ENCODE results near the gene ZCCHC24. TPM values are rescaled to one million over a fixed set of nuclear protein-coding genes. Genes with fewer than 3 reads are reported as not detected.

ZCCHC24 gene
- total RNA-seq, 2 experiments from 2014 or later = 0.98 to 2.2 TPM

DNA sequence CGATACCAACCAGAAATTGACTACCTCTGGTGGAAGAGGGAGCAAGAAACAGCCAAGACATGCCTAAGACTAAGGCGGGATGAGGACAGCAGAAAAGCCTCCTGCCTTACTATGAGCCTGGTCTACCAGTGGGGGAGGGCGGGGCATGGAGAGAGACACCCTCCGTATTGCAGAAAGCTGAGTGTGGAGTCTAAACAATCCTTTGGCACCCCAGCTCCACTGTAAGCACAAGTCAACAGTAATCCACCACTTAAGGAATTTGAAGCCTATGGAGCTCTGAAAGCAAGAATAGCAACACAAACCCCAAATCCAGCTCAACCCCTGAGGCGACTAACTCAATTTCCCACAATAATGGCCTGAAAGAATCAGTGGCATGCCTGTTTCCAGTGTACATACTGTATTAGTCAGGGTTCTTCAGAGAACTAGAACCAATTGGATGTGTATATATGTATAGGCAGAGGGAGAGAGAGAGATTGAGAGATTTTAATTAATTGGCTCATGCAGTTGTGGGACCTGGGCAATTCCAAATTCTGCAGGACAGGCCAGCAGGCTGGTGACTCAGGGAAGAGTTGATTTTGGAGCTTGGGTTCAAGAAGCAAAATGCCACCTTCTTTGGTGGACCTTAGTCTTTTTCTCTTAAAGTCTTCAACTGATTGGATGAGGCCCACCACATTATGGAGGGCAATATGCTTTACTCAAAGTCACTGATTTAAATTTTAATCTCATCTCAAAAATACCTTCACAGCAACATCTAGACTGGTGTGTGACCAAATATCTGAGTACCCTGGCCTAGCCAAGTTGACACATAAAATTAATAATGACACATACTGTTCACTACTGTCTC lies 84.7 kb downstream of the ZCCHC24 start:
- H3K9me3 ChIP-seq (ENCODE audit: low read length) = no peaks in the 10 kb centered on the region
- TF ChIP-seq EZH2phosphoT487 (IDR thresholded peaks at IDR 0.05; ENCODE audit: borderline replicate concordance, low read depth, low read length) = no peak
- TF ChIP-seq, protein P1, sequence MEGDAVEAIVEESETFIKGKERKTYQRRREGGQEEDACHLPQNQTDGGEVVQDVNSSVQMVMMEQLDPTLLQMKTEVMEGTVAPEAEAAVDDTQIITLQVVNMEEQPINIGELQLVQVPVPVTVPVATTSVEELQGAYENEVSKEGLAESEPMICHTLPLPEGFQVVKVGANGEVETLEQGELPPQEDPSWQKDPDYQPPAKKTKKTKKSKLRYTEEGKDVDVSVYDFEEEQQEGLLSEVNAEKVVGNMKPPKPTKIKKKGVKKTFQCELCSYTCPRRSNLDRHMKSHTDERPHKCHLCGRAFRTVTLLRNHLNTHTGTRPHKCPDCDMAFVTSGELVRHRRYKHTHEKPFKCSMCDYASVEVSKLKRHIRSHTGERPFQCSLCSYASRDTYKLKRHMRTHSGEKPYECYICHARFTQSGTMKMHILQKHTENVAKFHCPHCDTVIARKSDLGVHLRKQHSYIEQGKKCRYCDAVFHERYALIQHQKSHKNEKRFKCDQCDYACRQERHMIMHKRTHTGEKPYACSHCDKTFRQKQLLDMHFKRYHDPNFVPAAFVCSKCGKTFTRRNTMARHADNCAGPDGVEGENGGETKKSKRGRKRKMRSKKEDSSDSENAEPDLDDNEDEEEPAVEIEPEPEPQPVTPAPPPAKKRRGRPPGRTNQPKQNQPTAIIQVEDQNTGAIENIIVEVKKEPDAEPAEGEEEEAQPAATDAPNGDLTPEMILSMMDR (conservative IDR thresholded peaks at IDR 0.05; ENCODE audit: low read length) = no peak
- intact Hi-C loops (cut with micrococcal nuclease; ENCODE audit: unreplicated experiment) = no loop called here
- no peak overlapping the region for H2AFZ ChIP-seq (ENCODE audit: low read length)
- ChIA-PET POLR2A (no interaction called here), CTCF (ENCODE audit: unreplicated experiment) (no interaction called here)
- no peaks in the 10 kb centered on the region for H3K79me2 ChIP-seq (ENCODE audit: insufficient read depth, low read depth, low read length)
- no peak overlapping the region for H3K4me2 ChIP-seq (ENCODE audit: low read length)
- H3K9me2 ChIP-seq (ENCODE audit: insufficient read depth, low read length) = no peaks in the 10 kb centered on the region
- no peaks in the 10 kb centered on the region for H4K20me1 ChIP-seq (ENCODE audit: insufficient read depth, low read length)
- H3K4me3 ChIP-seq (ENCODE audit: low read depth, low read length, poor library complexity, severe bottlenecking) = no peak overlapping the region
- H3K4me1 ChIP-seq (ENCODE audit: insufficient read depth, low read length, poor library complexity, severe bottlenecking) = no peaks in the 10 kb centered on the region
- no peak for DNase-seq (ENCODE audit: low spot score)
- no peak overlapping the region for H3K27ac ChIP-seq (ENCODE audit: low read depth, low read length, poor library complexity, severe bottlenecking)
- no TSS peak for BruUV-seq (replicated peaks)
- peaks cover 14% of the 10 kb centered on the region for H3K36me3 ChIP-seq (ENCODE audit: insufficient read depth, low read length)

DNA sequence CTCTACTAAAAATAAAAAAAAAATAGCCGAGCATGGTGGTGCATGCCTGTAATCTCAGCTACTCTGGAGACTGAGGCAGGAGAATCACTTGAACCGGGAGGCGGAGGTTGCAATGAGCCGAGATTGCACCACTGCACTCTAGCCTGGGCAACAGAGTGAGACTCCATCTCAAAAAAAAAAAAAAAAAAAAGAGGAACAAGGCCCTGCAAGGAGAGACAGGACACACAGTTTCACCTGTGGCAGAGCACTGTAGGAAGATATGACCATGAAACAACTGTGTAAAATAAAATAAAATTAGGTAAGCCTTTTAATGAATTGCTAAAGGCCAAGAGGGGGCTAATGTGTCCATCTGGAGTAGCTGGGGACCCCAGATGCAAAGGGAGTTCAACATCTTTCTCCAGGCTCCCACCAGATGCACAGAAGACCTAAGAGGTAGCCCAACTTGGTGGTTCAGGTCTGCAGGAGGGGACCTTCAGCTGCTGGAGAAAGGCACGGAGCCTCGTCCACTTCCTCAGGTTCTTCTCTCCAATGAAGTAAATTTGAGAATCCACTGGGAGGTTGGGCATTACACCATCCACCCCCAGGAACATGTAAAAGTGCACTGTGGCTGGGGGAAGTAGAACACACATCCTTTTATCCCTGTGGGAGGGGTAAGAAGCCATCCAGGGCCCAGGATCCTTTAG lies 85.5 kb downstream of the ZCCHC24 start:
- Histone ChIP-seq H3K27ac (ENCODE audit: low read depth, low read length, poor library complexity, severe bottlenecking) (no peak overlapping the region), H4K20me1 (ENCODE audit: insufficient read depth, low read length) (no peaks in the 10 kb centered on the region), H3K4me1 (ENCODE audit: insufficient read depth, low read length, poor library complexity, severe bottlenecking) (no peaks in the 10 kb centered on the region), H3K4me3 (ENCODE audit: low read depth, low read length, poor library complexity, severe bottlenecking) (no peak overlapping the region), H3K36me3 (ENCODE audit: insufficient read depth, low read length) (peaks cover 21% of the 10 kb centered on the region), H3K9me2 (ENCODE audit: insufficient read depth, low read length) (no peaks in the 10 kb centered on the region), H3K9me3 (ENCODE audit: low read length) (no peaks in the 10 kb centered on the region), H3K79me2 (ENCODE audit: insufficient read depth, low read depth, low read length) (no peaks in the 10 kb centered on the region), H3K4me2 (ENCODE audit: low read length) (no peak overlapping the region), H2AFZ (ENCODE audit: low read length) (no peak overlapping the region)
- BruUV-seq (replicated peaks) = no TSS peak
- CTCF ChIA-PET (ENCODE audit: unreplicated experiment) = no interaction called here
- no peak for DNase-seq (ENCODE audit: low spot score)
- no peak for TF ChIP-seq EZH2phosphoT487 (IDR thresholded peaks at IDR 0.05; ENCODE audit: borderline replicate concordance, low read depth, low read length)
- TF ChIP-seq, protein P1 (conservative IDR thresholded peaks at IDR 0.05; ENCODE audit: low read length) = no peak
- intact Hi-C loops (cut with micrococcal nuclease; ENCODE audit: unreplicated experiment) = no loop called here
- POLR2A ChIA-PET = interaction anchor here (0.7 kb wide), 1 partner anchor 1626 kb away, joined by 3 read pairs; no protein-coding TSS in a partner anchor

DNA sequence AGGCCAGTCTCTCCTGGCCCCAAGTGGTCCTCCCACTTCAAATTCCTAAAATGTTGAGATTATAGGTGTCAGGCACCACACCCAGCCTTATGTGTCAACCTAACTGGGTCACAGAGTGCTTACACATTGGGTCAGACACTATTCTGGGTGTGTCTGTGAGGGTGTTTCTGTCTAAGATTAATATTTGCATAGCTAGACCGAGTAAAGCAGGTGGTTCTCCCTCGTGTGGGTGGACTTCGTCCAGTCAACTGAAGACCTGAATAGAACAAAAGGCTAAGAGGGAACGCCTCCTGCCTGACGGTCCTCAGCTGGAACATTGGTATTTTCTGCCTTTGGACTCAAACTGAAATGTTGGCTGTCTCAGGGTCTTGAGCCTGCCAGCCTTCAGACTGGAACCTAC lies 86.6 kb downstream of the ZCCHC24 start:
- intact Hi-C loops (cut with micrococcal nuclease; ENCODE audit: unreplicated experiment) = no loop called here
- Histone ChIP-seq H3K4me1 (ENCODE audit: insufficient read depth, low read length, poor library complexity, severe bottlenecking) (no peaks in the 10 kb centered on the region), H3K4me3 (ENCODE audit: low read depth, low read length, poor library complexity, severe bottlenecking) (no peak overlapping the region), H3K79me2 (ENCODE audit: insufficient read depth, low read depth, low read length) (no peaks in the 10 kb centered on the region), H3K9me3 (ENCODE audit: low read length) (no peaks in the 10 kb centered on the region), H2AFZ (ENCODE audit: low read length) (no peak overlapping the region), H4K20me1 (ENCODE audit: insufficient read depth, low read length) (no peaks in the 10 kb centered on the region; the same call in 1 of the 2 replicates), H3K27ac (ENCODE audit: low read depth, low read length, poor library complexity, severe bottlenecking) (no peak overlapping the region), H3K9me2 (ENCODE audit: insufficient read depth, low read length) (no peaks in the 10 kb centered on the region), H3K4me2 (ENCODE audit: low read length) (no peak overlapping the region), H3K36me3 (ENCODE audit: insufficient read depth, low read length) (peaks cover 33% of the 10 kb centered on the region)
- CTCF ChIA-PET (ENCODE audit: unreplicated experiment) = no interaction called here
- no TSS peak for BruUV-seq (replicated peaks)
- TF ChIP-seq, protein P1 (conservative IDR thresholded peaks at IDR 0.05; ENCODE audit: low read length) = no peak
- no peak for TF ChIP-seq EZH2phosphoT487 (IDR thresholded peaks at IDR 0.05; ENCODE audit: borderline replicate concordance, low read depth, low read length)
- DNase-seq (ENCODE audit: low spot score) = no peak
- POLR2A ChIA-PET = no interaction called here

Data from OCI-LY7 (cell line).